Activated CD4-positive, alpha-beta T cell treated with anti-CD3 and anti-CD28 coated beads, Interleukin-2, amount 50 U/mL, for 4 hours (primary cell): ENCODE results near the gene MACROD2.
"Not testable (repeated sequence)": the region's sequence is repeated elsewhere in the genome, so short reads cannot be mapped to it uniquely, and the experiment has no call there.

Experiments used
- DNase-seq, 2 experiments: peaks; one replicate each; pipeline ENCODE4 v3.0.0-alpha.2; 2020

Gene MACROD2

GRCh38 chr20:14197097-14197496 lies 201.8 kb downstream of the MACROD2 start:
- no peak for DNase-seq

GRCh38 chr20:14198416-14198815 lies 203.1 kb downstream of the MACROD2 start:
- no peak for DNase-seq

DNA sequence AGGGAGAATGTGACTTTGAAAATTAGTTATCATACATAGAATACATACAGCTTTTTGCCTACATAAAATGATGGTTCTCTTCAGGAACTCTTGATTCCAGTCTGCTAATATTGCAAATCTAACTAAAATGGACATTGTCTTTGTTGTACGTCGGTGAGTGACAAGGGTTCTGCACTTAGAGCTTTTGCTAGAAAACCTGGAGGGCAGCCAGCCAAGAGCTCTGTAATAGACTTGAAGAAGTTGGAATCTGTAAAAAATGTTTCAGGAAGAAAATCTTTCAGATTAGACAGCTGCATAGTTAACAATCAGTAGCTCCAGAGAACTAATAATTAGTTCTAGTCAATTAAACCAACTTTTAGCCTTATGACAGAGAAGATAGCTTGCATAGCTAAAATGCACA lies 203.8 kb downstream of the MACROD2 start:
- DNase-seq: no peak

GRCh38 chr20:14203657-14204056 lies 208.3 kb downstream of the MACROD2 start:
- no peak for DNase-seq

- DNase-seq: no peak
Measured at GRCh38 chr20:14207591-14207990, 212.3 kb downstream of the MACROD2 start.

- no peak for DNase-seq
Measured at GRCh38 chr20:14208956-14209355, 213.6 kb downstream of the MACROD2 start.

DNA sequence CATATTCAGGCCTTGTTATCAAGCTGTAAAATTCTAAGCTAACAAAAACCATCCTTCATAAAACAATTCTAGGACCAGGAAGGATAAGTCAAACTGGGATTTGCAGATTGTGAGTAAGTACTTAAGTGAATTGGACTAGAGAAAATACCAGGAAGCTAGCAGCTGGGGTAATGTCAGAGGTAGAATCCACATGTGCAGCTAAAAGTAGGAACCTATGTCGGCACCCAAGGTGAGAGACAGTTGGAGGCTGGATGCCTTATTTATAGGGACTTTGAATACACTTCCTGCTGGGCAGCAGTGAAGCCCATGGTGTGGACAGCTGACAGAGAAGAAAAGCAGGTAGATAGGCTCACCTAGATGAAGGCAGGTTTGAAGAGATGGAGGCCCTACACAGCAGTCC lies 214.8 kb downstream of the MACROD2 start:
- DNase-seq: no peak

DNA sequence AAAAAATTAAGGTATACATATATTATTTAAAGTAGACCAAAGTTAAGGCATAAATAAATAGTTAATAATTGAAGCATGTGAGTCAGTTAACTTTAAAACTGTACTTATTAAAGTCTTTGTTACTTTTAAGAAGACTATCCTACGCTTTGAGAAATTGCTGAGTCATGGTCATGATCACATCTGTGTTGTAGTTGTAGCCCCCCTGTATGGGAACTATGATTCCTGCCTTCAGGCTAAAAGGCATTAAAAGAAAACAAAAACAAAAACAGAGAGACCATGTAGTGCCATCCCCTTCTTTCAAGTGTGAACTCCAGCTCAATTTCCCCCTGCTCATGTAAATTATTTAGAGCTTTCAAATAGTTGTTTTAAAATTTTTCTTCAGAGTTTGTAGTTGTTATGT lies 218.7 kb downstream of the MACROD2 start:
- no peak for DNase-seq

DNA sequence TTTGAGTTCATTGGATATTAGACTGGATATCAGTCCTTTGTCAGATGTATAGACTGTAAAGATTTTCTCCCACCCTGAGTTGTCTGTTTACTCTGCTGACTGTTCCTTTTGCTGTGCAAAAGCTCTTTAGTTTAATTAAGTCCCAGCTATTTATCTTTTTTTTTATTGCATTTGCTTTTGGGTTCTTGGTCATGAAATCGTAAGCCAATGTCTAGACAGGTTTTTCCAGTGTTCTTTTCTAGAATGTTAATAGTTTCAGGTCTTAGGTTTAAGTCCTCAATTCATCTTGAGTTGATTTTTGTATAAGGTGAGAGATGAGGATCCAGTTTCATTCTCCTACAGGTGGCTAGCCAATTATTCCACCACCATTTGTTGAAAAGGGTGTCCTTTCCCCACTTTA lies 220.6 kb downstream of the MACROD2 start:
- DNase-seq: not testable (repeated sequence)

DNA sequence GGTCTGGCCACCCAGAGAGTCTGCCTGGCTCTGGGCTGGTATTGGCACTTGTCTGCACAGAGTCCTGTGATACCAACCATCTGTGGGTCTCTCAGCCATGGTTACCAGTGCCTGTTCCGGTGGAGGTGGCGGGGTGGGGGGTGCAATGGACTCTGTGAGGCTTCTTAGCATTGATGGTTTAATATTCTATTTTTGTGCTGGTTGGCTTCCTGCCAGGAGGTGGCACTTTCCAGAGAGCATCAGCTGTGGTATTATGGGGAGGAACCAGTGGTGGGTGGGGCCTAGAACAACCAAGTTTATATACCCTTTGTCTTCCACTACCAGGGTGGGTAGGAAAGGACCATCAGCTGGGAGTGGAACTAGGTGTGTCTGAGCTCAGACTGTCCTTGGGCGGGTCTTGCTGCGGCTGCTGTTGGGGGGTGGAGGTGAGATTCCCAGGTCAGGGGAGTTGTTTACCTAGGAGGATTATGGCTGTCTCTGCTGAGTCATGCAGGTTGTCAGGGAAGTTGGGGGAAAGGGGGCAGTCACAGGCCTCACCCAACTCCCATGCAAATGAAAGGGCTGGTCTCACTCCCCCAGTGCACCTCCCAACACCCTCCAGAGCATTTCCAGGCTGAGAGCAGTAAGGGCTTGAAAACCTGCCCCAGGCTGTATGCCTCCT lies 224.6 kb downstream of the MACROD2 start:
- DNase-seq: no peak

- DNase-seq: no peak
Measured at GRCh38 chr20:14220986-14221385, 225.7 kb downstream of the MACROD2 start.

GRCh38 chr20:14223806-14224205 lies 228.5 kb downstream of the MACROD2 start:
- DNase-seq: no peak

- DNase-seq: not testable (repeated sequence)
Measured at GRCh38 chr20:14226051-14227049, 231.0 kb downstream of the MACROD2 start.

DNA sequence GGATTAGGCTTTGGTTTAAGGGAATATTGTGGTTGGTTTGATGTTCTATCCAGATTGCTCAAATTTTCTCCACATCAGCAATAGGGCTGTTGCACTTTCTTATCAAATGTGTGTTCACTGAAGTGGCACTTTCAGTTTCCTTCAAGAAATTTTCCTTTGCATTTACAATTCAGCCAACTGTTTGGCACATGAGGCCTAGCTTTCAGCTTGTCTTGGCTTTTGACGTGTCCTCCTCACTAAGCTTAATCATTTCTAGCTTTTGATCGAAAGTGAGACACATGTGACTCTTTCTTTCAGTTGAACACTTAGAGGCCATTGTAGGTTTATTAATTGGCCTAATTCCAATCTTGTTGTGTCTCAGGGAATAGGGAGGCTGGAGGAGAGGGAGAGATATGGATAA lies 237.3 kb downstream of the MACROD2 start:
- DNase-seq: no peak

- DNase-seq: no peak
Measured at GRCh38 chr20:14234666-14235295, 239.5 kb downstream of the MACROD2 start.

DNA sequence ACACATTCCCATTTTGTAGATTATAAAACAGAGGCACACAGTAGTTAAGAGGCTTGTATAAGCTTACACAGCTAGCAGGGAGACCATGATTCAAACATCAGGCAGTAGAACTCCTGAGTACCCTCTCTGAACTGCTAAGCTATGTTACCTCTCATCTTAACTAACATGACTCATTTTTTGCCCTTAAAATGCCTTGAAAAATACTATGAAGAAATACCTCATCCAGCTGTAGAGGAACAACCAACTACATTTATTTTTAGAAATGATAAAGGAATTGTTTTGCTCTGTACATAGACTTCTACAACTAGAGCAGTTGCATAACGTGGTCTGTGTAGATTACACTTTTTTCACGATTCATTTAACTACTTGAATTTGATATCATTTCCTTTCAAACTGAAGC lies 240.0 kb downstream of the MACROD2 start:
- DNase-seq: no peak

GRCh38 chr20:14245368-14245970 lies 250.2 kb downstream of the MACROD2 start:
- no peak for DNase-seq

- no peak for DNase-seq
Measured at GRCh38 chr20:14259689-14260088, 264.4 kb downstream of the MACROD2 start.

GRCh38 chr20:14260367-14260766 lies 265.1 kb downstream of the MACROD2 start:
- DNase-seq: no peak

- DNase-seq: no peak
Measured at GRCh38 chr20:14264869-14265268, 269.6 kb downstream of the MACROD2 start.

GRCh38 chr20:14266246-14266645 lies 270.9 kb downstream of the MACROD2 start:
- no peak for DNase-seq

DNA sequence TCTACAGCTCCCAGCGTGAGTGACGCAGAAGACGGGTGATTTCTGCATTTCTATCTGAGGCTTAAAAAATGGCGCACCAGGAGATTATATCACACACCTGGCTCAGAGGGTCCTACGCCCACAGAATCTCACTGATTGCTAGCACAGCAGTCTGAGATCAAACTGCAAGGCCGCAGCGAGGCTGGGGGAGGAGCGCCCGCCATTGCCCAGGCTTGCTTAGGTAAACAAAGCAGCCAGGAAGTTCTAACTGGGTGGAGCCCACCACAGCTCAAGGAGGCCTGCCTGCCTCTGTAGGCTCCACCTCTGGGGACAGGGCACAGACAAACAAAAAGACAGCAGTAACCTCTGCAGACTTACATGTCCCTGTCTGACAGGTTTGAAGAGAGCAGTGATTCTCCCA lies 275.4 kb downstream of the MACROD2 start:
- not testable (repeated sequence) for DNase-seq

DNA sequence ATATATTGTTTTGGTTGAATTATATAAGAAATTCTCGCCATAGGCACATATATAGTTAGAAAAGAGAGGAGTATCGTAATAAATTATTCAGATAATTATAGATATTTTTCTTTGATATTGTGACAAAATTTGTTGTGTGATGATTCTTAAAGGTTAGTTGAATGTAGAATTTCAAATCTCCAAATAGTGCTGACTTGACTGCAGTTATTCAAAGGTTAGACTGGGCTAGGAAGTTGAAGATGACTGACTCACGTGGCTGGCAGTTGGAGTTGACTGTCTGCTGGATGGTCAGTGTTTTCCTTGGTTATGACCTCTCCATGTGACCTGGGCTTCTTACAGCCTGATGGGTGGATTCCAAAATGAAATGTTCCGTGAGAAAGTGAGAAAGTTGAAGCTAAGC lies 286.8 kb downstream of the MACROD2 start:
- DNase-seq: no peak
